Endodermal cell (in vitro differentiated cells): Measurements from ENCODE around the gene VPS16. TPM values are rescaled to one million over a fixed set of nuclear protein-coding genes. Genes with fewer than 3 reads are reported as not detected.

Source experiments
- DNase-seq: peaks from one replicate; pipeline ENCODE4 v3.0.0-alpha.2; 2017
- H3K27ac ChIP-seq: 2 replicates; pipeline ENCODE4 v1.5.1; 2013; ENCODE audit warnings: mild to moderate bottlenecking, low read depth, low read length, moderate library complexity
- H3K27me3 ChIP-seq: 2 replicates; pipeline ENCODE4 v1.6.1; 2013; ENCODE audit warnings: mild to moderate bottlenecking, low read length, moderate library complexity; ENCODE audit not compliant: insufficient read depth, control insufficient read depth, poor library complexity, severe bottlenecking
- H3K36me3 ChIP-seq: 2 replicates; pipeline ENCODE4 v1.7.0; 2013; ENCODE audit warnings: mild to moderate bottlenecking, low read length, moderate library complexity; ENCODE audit not compliant: control insufficient read depth, insufficient read depth
- H3K4me1 ChIP-seq: one replicate; pipeline ENCODE4 v1.7.0; 2013; ENCODE audit warnings: low read length; ENCODE audit not compliant: control insufficient read depth, insufficient read depth
- H3K4me3 ChIP-seq: 2 replicates; pipeline ENCODE4 v1.5.1; 2013; ENCODE audit warnings: mild to moderate bottlenecking, low read length, moderate library complexity
- H3K9ac ChIP-seq: 2 replicates; pipeline ENCODE4 v1.6.1; 2013; ENCODE audit warnings: mild to moderate bottlenecking, low read length, moderate library complexity; ENCODE audit not compliant: poor library complexity, severe bottlenecking; ENCODE audit errors: extremely low read depth
- H3K9me3 ChIP-seq: 2 replicates; pipeline ENCODE4 v1.6.1; 2013; ENCODE audit warnings: mild to moderate bottlenecking, low read length, moderate library complexity; ENCODE audit not compliant: control insufficient read depth
- H3K27ac Mint-ChIP-seq: 2 replicates; pipeline ENCODE4 v1.8.0; 2020; ENCODE audit warnings: mixed read lengths
- H3K27me3 Mint-ChIP-seq: 2 replicates; pipeline ENCODE4 v1.8.0; 2021; ENCODE audit warnings: mild to moderate bottlenecking, mixed read lengths; ENCODE audit not compliant: insufficient read depth
- H3K36me3 Mint-ChIP-seq: 2 replicates; pipeline ENCODE4 v1.8.0; 2020; ENCODE audit warnings: low read depth, mixed read lengths
- H3K4me1 Mint-ChIP-seq: 2 replicates; pipeline ENCODE4 v1.8.0; 2020; ENCODE audit warnings: mixed read lengths
- H3K4me3 Mint-ChIP-seq: 2 replicates; pipeline ENCODE4 v1.8.0; 2020; ENCODE audit warnings: mild to moderate bottlenecking, moderate library complexity, mixed read lengths
- H3K9me3 Mint-ChIP-seq: 2 replicates; pipeline ENCODE4 v1.8.0; 2020; ENCODE audit warnings: mild to moderate bottlenecking, mixed read lengths
- WGBS, 2 experiments: methylation state at CpG; one replicate each; pipeline versions ENCODE4 v1.1.5 to v1.1.7; 2013; ENCODE audit warnings: missing lambda C conversion rate in 2 of 2, mixed read lengths in 1 of 2; ENCODE audit not compliant: insufficient coverage in 1 of 2, insufficient read length in 1 of 2; 5-methylcytosine and 5-hydroxymethylcytosine counted together
- total RNA-seq, 2 donors: library from RNA; stranded (reverse); fragmentation: NEBNext Ultra II Directional in 1 of 2; extraction: Animal tissue kit (Norgen Biotek cat#: 25700) in 1 of 2; gene quantifications; 2 replicates in 1 of 2; 3 replicates in 1 of 2; pipeline ENCODE4 v1.2.1, GENCODE V29; 2021
- TF ChIP-seq, protein P1 (sequence below): fragments of 200-600 bp; sonication (generic); conservative IDR thresholded peaks from 2 replicates; pipeline ENCODE4 v1.5.0; 2021; ENCODE audit warnings: antibody characterized with exemption, mild to moderate bottlenecking

Gene VPS16
- total RNA-seq, 2 donors from 2014 or later: 36.8 to 37.5 TPM

DNA sequence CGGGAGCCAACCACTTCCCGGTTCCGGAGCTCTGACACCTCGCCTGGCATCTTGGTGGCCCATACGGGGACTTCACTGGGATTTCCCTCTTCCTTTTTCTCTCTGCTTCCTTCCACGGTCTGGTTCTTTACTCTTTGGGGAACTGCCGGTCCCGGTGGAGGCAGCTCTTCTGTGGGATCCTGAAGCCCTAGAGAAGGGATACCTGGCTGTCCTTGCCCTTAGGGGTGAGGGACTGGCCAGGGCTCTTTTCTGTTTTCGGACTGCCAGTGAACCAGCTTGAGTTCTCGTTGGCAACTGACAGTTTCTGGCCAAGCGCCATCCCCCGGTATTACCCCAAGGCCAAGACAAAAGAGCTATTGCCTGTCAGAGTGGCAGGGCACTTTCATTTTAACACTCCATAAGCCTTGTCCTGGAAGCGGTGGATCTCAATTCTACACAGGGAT lies 39.2 kb upstream of the VPS16 start:
- Histone ChIP-seq H3K27me3 (peaks cover 54% of the 10 kb centered on the region), H3K9ac (no peak overlapping the region), H3K4me3 (peak overlapping the region; percentile 81), H3K36me3 (peaks cover 18% of the 10 kb centered on the region), H3K4me1 (no peaks in the 10 kb centered on the region), H3K27ac (no peak overlapping the region), H3K9me3 (no peaks in the 10 kb centered on the region)
- no peak for DNase-seq
- Mint-ChIP-seq H3K4me1 (peaks cover 18% of the 10 kb centered on the region), H3K27ac (no peak overlapping the region), H3K4me3 (peak overlapping the region; percentile 84), H3K27me3 (peaks cover 50% of the 10 kb centered on the region), H3K36me3 (peaks cover 23% of the 10 kb centered on the region), H3K9me3 (no peaks in the 10 kb centered on the region)
- TF ChIP-seq, protein P1, sequence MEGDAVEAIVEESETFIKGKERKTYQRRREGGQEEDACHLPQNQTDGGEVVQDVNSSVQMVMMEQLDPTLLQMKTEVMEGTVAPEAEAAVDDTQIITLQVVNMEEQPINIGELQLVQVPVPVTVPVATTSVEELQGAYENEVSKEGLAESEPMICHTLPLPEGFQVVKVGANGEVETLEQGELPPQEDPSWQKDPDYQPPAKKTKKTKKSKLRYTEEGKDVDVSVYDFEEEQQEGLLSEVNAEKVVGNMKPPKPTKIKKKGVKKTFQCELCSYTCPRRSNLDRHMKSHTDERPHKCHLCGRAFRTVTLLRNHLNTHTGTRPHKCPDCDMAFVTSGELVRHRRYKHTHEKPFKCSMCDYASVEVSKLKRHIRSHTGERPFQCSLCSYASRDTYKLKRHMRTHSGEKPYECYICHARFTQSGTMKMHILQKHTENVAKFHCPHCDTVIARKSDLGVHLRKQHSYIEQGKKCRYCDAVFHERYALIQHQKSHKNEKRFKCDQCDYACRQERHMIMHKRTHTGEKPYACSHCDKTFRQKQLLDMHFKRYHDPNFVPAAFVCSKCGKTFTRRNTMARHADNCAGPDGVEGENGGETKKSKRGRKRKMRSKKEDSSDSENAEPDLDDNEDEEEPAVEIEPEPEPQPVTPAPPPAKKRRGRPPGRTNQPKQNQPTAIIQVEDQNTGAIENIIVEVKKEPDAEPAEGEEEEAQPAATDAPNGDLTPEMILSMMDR: no peak
- 19 to 27% methylated on average over 9 to 13 of the region's 13 CpGs for WGBS, 2 experiments

DNA sequence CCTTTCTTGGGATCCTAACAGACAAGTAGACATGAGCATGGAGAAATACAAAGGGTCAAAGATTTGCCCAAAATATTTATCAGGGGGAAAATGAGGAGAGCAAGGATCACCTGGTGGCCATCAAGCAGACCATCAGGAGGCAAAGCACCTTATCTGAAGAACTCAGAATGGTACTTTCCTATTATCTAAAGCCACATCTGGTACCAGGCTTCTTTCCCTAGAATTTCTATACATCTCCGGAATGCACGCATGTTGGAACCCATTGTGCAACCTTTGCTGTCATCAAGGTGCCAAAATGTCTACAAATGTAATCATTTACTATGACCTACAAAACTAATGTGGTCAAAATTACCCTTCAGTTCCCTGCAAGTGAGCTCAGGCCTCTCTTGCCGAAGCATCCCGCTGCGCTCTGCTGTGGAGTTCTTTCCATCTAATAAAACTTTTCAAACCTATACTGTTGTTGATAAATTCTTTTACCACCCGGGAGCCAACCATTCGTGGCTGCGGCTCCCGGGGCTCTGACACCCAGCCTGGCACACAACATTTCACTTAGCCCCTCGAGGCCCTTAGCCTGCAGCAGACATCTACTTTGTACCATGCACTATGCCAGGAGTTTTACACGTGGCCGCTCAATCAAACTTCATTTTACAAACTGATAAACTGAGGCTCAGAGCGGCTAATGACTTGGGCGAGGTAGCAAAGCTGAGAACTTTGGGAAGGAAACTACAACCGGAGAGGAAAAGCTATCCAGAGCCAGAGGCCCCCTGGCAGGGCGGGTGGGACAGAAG lies 36.3 kb upstream of the VPS16 start:
- no peaks in the 10 kb centered on the region for H3K36me3 Mint-ChIP-seq
- Histone ChIP-seq H3K27me3 (peaks cover 71% of the 10 kb centered on the region), H3K27ac (no peak overlapping the region), H3K9ac (no peak overlapping the region), H3K36me3 (no peaks in the 10 kb centered on the region), H3K4me3 (no peak overlapping the region), H3K4me1 (no peaks in the 10 kb centered on the region), H3K9me3 (no peaks in the 10 kb centered on the region)
- no peaks in the 10 kb centered on the region for H3K9me3 Mint-ChIP-seq
- H3K27ac Mint-ChIP-seq: no peak overlapping the region
- no peak overlapping the region for H3K4me3 Mint-ChIP-seq
- TF ChIP-seq, protein P1: peak; percentile 27
- 69 to 70% methylated on average over 14 to 16 of the region's 16 CpGs for WGBS, 2 experiments
- H3K27me3 Mint-ChIP-seq: peaks cover 76% of the 10 kb centered on the region
- DNase-seq: no peak
- peaks cover 15% of the 10 kb centered on the region for H3K4me1 Mint-ChIP-seq

DNA sequence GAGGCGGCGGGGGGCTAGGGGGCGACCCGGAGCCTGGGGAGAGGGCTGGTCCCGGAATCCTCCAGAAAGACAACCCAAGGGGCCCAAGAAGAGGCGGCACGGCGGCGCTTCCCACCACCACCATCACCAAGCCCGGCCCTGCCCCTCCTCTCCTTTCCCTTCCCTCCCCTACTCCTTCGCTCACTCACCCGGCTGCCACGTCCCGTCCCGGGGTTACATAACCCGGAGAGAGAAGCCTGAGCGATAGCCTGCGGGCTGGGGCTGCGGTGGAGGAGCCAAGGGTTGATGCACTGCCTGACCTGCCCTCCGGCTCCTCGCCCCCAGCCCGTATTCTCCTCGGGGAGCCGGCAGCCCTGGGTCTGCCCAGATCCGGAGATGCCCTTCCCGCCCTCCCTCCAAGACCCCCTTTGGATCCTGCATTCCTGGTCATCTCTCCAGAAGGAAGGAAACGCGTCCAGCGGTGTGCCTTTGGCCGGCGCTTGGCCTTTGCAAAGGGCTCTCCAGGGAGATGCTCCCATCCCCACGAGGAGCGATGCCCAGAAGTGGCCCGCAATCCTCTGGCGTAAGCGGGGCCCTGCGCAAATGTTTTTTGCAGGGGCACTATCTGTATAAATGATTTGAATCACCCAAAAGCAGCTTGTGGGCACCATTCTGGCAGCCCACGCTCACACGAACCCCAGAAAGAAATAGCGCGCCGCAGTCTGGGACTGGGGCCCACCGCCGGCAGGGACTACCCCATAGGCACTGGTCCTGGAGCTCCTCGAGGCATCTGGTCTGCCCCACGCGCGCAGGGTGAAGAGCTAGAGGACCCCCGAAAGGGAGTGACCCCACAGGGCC lies 35.5 kb upstream of the VPS16 start:
- peak; percentile 76 for DNase-seq
- no peak overlapping the region for H3K4me3 Mint-ChIP-seq
- TF ChIP-seq, protein P1: no peak
- no peaks in the 10 kb centered on the region for H3K36me3 Mint-ChIP-seq
- no peak overlapping the region for H3K27ac ChIP-seq
- no peaks in the 10 kb centered on the region for H3K9me3 ChIP-seq
- peaks cover 82% of the 10 kb centered on the region for H3K27me3 Mint-ChIP-seq
- WGBS, 2 experiments: 36 to 57% methylated on average over 21 to 49 of the region's 49 CpGs
- no peaks in the 10 kb centered on the region for H3K36me3 ChIP-seq
- no peaks in the 10 kb centered on the region for H3K4me1 ChIP-seq
- H3K9me3 Mint-ChIP-seq: no peaks in the 10 kb centered on the region
- no peak overlapping the region for H3K9ac ChIP-seq
- H3K27ac Mint-ChIP-seq: no peak overlapping the region
- H3K4me3 ChIP-seq: no peak overlapping the region
- peaks cover 71% of the 10 kb centered on the region for H3K27me3 ChIP-seq
- peaks cover 10% of the 10 kb centered on the region for H3K4me1 Mint-ChIP-seq
